ENCODE results near the gene NDOR1.

Gene NDOR1

DNA sequence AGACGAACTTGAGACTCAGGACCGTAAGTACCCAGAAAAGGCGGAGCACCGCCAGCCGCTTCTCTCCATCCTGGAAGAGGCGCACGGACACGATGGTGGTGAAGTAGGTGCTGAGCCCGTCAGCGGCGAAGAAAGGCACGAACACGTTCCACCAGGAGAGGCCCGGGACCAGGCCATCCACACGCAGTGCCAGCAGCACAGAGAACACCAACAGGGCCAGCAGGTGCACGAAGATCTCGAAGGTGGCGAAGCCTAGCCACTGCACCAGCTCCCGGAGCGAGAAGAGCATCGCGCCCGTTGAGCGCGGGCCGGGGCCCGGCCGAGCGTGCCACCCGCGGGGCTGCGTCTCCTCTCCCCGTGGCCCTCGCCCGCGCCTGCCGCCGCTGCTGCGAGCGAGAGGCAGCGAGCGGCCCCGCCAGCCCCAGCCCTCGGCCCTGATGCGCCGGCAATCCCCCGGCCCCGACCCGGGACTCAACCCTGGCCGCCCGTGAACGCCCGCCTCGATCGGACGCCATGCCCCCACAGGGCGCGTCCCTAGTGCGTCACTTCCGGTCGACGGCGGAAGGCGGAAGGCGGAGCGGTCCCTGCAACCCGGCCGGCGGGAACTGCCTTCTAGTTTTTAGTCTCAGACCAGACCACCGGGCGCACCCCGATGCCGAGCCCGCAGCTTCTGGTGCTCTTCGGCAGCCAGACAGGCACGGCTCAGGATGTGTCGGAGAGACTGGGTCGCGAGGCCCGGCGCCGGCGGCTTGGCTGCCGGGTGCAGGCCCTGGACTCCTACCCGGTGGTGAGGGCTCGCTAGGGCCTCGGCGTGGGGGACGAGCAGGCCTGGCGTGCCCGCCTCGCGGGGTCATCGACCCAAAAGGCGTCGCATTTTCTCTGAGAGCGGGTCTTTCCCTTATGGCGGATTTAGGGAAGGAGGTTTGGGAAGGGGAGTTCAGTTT lies at the start of gene NDOR1, which contains the start of gene TMEM203:
Gene NDOR1 (plus strand): TSS at position 575 of the 944 bp plus-strand sequence. CDS start 78 bp downstream, at position 653.
Gene TMEM203 (minus strand): TSS at position 523 of the 944 bp plus-strand sequence. CDS start 234 bp downstream, at position 289.
- DNase-seq: peak; percentile 77 to 94

DNA sequence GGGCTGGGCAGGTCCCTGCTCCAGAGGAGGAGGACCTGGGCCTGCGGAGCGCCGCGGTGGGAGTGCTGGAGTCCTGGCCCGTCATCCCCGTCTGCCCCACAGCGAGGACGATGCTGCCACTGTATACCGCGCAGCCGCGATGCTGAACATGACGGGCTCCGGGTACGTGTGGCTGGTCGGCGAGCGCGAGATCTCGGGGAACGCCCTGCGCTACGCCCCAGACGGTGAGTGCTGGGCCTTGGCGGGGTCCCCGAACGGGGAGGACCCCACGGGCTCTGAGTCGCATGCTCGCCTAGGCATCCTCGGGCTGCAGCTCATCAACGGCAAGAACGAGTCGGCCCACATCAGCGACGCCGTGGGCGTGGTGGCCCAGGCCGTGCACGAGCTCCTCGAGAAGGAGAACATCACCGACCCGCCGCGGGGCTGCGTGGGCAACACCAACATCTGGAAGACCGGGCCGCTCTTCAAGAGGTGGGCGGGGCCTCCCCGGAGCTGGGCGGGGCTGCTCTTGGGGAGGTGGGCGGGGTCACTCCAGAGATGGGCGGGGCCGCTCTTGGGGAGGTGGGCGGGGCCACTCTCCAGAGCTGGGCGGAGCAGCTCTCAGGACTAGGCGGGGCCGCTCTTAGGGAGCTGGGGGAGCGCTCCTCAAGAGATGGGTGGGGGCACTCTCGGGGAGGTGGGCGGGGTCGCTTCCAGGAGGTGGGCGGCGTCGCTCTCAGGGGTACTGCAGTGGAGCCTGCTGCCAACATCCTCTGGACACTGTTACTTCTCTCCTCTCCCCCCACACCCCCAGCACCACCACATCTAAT lies 48.7 kb upstream of the NDOR1 start:
- DNase-seq: peak; percentile 82 to 88

DNA sequence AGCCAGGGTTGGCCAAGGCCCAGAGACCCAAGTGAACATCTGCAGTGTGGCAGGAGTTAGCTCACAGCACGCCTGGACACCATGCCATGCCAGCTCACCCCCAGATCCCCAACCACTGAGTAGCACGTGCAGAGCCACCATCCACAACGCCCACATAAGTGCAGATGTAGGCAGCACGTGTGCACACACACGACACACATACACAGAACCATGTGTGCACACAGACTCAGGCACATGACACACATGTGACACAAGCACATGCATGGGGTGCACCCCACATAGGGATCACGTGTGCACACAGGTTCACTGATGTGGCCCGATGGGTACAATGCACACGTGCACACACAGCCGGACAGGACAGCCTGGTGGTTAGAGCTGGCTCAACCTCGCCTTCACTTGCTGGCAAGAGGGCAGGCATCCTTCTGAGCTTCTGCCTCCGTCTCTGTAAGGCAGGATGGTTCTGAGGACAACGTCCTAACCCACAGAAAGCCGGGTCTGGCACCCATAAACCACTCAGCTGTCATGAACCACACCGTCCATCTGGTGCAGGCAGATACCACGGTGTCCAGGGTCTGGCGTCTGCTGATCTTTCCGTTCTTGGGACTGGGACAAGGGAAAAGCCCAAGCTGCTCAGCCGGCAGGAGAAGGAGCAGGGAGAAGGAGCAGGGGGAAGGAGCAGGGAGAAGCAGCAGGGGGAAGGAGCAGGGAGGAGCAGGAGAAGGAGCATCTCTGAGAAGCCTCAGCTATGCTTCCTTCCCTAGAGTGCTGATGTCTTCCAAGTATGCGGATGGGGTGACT lies 47.7 kb upstream of the NDOR1 start:
- no peak for DNase-seq

DNA sequence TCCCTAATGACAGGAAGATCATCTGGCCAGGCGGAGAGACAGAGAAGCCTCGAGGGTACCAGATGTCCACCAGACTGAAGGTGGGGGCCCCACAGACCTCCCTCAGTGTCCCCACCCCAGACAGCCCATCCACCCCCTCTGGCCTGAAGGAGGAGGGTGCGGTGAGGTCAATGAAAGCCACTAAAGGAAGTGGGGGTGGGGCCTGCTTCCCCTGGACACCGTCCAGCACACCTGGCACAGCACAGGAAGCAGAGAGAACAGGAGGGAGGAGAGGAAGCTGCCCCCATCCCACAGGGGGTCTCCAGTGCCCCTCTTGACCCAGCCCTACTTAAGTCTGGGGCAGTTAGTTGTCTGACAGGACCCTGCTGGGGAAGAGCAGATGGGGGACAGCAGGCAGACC lies 46.9 kb upstream of the NDOR1 start:
- DNase-seq: no peak

DNA sequence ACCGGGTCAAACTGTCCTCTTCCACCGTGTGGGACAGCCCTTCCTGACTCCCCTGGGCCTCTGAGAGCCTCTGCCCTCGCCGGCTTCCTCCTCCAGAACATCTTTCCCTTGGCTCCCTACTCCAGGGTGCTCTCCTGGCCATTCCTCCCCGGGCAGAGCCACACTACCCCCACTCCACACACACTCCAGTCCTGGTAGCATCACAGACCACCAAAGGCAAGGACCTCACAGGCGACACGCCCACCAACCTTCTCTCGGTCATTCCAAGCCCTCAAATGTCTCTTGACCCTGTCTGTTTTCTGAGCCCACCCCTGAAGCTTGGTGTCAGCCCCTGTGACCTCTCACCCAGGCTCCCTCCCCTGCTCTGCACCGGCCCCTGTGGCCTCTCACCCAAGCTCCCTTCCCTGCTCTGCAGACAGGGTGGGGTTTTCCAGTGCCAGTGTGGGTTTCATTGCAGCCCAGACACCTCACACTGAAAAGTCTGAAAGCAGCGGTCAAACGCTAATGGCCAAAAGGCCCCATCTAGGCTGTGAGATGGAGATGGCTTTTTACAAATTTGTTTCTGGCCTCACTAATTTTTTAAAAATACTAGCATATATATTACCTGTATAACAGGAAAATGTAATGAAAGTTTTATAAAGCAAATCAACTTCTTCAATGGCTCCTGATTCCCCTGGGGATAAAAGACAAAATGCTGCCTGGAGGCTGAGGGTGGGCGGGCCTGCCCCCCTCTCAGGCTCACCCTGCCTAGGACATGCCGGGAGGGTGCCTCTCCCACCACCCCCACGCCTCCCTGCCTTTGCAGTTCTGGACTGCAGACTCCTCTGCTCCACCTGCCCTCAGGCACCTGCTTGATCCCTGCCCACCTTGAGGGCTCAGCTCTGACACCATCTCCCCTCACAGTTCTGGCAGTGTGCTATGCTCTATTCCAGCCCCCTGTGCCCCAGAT lies 46.1 kb upstream of the NDOR1 start:
- no peak for DNase-seq

DNA sequence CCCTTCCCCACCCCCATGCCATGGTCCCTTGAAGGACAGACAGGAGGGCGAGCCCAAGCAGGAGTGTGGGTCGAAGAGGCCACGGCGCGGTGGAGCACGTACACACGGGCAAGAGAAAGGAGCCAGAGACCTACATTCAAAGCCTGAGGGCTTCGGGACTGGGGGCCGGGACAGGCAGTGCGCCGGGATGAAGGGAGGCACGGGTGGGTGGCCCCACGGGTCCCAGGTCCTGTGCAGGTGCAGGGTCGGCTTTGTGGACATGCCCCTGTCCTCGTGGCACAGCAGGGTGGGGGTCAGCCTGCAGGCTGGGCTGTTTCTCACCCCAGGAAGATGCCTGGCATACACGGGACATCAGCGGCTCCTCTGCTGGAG lies 45.5 kb upstream of the NDOR1 start:
- DNase-seq: no peak

DNA sequence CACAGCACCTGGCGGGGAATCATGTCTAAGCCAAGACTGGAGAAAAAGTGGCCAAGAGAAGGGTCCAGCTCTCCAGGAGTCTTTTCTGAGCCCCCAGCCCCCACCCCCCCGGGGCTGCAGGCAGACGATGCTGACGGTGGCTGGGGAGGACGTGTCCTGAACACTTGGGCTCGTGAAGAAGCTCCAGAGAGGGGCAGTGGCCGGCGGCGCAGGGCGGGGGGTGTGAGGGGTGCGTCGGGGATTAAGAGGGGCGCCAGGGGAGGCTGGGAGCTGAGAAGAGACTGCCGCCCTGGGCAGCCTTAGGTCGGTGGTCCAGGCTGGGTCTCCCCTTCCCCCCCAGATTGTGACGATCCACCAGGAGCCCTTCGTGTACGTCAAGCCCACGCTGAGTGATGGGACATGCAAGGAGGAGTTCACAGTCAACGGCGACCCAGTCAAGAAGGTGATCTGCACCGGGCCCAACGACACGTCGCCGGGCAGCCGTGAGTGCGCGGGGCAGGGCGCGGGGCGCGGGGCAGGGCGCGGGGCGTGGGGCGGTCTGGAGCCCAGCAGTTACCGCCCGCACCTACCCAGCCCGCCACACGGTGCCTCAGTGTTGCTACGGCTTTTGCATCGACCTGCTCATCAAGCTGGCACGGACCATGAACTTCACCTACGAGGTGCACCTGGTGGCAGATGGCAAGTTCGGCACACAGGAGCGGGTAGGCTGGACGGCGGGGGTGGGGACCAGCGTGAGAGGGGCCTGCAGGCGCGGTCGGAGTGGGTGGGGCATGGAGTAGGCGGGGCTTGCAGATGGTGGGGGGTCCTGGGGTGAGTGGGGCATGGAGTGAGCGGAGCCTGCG lies 44.6 kb upstream of the NDOR1 start:
- no peak for DNase-seq

DNA sequence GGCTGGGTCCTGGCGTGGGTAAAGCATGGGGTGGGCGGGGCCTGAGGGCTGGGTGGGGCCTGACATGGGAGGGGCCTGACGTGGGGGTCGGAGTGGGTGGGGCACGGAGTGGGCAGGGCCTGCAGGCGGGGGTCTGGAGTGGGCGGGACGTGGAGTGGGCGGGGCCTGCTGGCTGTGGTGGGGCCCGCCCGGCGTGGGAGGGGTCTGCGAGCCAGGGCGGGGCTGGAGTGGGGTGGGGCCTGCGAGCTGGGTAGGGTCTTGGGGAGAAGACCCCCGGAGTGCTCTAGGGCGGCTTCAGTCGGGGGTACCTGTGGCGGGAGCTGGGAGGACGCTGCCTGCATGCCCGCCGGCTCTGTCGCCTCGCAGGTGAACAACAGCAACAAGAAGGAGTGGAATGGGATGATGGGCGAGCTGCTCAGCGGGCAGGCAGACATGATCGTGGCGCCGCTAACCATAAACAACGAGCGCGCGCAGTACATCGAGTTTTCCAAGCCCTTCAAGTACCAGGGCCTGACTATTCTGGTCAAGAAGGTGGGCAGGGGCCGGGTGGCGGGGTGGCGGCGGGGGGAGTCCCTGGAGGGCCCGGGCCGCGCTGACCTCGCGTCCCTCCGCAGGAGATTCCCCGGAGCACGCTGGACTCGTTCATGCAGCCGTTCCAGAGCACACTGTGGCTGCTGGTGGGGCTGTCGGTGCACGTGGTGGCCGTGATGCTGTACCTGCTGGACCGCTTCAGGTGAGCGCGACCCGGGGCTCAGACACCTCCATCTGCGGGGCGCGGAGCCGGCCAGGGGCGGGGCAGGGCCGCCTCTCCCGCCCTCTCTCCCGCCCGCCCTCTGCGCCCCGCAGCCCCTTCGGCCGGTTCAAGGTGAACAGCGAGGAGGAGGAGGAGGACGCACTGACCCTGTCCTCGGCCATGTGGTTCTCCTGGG lies 43.7 kb upstream of the NDOR1 start:
- DNase-seq: no peak

DNA sequence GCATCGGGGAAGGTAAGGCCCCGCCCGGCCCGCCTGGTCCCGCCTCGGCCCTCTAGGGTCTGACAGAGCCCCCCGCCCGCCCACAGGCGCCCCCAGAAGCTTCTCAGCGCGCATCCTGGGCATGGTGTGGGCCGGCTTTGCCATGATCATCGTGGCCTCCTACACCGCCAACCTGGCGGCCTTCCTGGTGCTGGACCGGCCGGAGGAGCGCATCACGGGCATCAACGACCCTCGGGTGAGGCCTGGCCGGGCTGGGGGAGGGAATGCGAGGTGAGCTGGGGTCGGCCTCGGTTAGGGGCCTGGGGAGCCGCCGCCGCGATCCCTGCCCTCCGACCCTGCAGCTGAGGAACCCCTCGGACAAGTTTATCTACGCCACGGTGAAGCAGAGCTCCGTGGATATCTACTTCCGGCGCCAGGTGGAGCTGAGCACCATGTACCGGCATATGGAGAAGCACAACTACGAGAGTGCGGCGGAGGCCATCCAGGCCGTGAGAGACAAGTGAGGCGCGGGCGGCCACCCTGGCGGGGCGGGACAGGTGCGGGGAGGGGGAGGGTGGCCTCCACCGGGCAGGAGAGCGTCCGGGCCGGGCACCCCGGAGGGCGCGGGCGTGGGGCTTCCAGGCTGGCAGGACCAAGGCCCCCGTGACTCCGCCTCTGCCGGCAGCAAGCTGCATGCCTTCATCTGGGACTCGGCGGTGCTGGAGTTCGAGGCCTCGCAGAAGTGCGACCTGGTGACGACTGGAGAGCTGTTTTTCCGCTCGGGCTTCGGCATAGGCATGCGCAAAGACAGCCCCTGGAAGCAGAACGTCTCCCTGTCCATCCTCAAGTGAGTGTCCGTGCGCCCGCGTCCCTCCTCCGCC lies 42.8 kb upstream of the NDOR1 start:
- no peak for DNase-seq

DNA sequence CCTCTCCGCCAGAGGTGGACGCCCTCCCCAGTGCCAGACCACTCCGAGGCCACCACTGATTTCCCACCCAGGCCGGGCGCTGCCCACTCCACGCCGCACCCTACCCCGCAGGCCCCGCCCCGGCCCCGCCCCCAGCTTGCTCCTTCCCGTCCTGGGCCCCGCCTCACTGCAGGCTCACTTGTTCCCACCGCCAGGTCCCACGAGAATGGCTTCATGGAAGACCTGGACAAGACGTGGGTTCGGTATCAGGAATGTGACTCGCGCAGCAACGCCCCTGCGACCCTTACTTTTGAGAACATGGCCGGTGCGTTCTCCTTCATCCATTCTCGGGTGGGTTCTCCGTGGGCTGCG lies 42.2 kb upstream of the NDOR1 start:
- no peak for DNase-seq

DNA sequence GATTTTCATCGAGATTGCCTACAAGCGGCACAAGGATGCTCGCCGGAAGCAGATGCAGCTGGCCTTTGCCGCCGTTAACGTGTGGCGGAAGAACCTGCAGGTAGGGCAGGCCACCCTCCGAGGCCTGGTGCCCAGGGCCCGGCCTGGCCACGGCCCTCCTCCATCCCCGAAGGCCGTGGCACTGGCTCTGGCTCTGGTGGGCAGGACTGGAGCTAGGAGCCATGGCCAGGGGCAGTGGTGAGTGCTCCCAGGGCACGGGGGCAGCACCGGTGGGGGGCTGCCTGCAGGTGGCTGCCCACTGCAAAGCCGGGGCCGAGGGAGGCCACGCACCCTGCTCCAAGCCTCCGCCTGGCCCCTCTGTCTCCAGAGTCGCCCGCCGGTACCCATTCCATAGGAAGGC lies 41.7 kb upstream of the NDOR1 start:
- DNase-seq: no peak

DNA sequence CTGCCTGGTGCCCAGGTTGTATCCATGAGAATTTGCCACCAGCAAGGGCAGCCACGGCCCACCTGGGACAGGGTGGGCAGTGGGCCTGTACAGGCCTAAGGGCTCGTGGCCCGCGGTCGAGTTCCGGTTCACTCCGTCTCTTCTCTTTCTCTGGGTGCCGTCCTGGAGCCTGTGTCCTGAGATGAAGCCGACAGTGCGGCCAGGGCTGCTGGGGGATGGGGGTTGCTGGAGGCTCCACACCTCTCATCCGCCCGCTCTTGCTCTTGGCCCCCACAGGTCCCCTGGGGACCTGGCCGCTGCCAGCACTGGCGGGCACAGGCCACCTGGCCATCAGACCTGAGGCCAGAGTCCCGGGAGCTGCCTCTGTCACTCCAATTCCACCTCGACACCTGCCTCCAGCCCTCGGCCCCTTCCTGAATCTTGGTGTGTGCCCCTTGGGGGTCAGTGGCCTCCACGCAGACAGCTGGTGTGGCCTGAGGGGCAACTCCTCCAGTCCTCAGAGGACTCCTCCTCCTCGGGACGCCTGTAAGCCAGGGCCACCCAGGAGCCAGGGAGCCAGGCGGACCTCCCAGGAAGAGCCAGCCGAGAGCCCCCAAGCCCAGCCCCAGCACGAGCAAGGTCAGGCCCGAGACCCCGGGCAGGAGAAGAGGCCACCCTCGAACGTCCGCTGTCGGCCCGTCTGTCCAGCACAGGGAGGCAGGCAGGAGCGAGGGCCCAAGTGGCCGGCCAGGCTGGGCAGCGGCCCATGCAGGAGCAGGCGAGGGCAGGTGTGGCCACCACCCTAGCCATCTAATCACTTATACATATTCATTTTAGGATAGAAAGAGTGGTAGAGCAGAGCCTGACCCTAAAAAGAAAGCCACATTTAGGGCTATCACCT lies 40.9 kb upstream of the NDOR1 start:
- DNase-seq: no peak

DNA sequence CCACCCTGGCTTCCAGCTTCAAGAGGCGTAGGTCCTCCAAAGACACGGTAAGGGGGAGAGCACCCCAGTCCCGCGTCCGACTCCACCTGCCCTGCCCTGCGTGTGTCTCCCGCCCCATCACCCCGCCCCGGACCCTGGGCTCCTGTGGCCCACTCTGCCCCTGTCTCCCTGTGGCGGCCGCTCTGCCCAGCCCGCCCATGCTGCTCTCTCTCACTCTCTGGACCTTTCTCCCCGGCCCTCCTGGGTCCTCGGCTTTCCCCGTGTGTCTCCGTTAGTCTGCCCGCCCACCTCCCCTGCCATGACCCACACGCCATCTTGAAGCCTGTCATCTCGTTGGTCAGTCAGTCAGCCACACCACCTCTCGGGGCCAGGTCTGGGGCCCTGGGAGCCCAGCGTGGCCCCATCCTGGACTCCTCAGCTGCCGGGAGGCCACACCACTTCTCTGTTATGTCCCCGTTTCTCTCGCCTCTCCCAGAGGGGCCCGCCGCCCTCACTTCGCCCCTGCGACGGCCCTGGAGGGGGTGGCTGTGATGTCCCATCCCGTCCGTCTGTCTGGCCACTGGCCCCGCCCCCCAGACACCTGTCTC lies 40.2 kb upstream of the NDOR1 start:
- no peak for DNase-seq

DNA sequence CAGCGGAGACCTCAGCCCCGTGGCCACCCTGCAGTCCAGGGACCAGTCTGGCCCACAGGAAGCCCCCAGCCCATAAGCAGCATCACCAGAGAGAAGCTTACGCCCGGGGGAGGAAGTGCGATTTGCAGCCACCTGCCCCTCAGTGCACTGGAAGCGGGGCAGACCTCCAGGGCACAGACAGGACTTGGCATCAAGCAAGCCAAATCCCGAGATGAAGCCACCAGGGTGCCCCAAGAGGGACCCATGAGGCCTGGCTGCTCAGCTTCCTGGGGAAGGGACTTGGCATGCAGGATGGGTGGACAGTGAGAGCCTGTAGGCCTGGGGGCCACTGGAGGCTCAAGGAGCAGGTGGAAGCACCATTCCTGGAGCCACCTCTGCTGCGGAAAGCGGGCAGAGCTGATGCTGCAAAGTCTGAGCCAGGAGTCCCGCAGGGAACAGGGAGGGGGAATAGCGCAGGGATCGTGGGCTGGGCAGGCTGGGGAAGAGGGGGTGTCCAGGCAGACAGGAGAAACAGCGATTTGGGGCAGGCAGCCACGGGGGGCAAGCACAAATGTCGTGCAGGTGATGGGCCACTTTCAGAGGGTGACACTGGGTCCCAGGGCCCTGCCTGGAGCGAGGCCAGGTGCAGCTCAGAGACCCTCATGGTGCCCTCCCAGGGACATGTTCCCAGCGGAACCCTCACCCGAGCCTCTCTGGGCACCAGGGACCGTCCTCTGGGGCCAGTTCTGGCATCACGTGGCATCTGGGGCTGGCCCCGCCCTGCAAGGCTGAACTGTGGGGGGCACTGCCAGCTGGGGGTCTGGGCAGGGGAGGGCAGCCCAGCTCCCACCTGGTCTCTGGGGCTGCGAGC lies 38.9 kb upstream of the NDOR1 start:
- DNase-seq: no peak

DNA sequence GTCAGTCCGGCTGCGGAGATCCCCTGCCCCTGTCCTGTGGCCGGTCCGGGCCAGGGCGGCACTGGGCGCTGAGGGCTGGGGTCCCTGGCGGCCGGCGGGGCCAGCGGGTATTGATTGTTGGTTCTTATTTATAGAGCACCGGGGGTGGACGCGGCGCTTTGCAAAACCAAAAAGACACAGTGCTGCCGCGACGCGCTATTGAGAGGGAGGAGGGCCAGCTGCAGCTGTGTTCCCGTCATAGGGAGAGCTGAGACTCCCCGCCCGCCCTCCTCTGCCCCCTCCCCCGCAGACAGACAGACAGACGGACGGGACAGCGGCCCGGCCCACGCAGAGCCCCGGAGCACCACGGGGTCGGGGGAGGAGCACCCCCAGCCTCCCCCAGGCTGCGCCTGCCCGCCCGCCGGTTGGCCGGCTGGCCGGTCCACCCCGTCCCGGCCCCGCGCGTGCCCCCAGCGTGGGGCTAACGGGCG lies 38.2 kb upstream of the NDOR1 start:
- no peak for DNase-seq
